ENCODE data around the gene TSPAN14.

Gene TSPAN14

DNA sequence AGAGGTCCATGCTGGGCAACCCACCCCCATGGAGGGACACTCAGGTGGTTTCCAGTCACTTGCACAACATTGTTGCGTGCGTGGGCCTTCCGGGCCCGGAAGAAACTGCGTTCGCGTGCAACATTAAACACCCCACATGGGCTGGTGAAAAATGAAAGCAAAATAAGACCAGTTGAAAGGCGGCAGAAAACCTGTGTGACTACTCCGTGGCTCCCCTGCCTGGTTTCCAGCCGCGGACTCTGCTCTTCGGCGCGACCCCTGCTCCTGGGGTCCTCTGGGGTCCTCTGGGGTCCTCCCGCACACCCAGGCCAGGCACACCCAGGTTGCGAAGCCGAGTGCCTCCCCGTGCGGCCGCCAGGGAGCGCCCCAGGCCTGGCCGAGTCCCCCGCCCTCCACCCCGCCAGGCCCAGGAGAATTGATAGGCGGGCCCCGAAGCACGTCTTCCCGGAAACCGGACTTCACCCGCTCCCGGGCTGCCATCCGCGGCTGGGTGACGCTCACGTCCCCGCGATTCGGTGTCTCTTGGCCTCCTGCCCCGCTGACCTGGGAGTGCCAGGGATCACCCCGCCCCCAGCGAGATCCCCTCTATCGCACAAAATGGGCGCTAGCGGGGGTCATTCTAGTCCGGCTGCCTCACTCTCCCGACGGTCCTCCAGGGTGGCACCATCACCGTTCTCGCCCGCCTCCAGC, 81.7 kb downstream of the TSPAN14 start:
- peak overlapping the region; percentile 75 for H3K4me3 ChIP-seq (ENCODE audit: low read length)
- H3K36me3 ChIP-seq (replicated peaks; ENCODE audit: insufficient read depth, low read length): no peaks in the 10 kb centered on the region
- H3K9me2 ChIP-seq (replicated peaks; ENCODE audit: insufficient read depth, low read length): no peaks in the 10 kb centered on the region
- no peaks in the 10 kb centered on the region for H3K9me3 ChIP-seq (replicated peaks; ENCODE audit: insufficient read depth, low read length)
- no peaks in the 10 kb centered on the region for H3K4me1 ChIP-seq (ENCODE audit: low read length)
- H3K27ac ChIP-seq (ENCODE audit: low read length): no peak overlapping the region
- peak overlapping the region; percentile 100 for H2AFZ ChIP-seq (ENCODE audit: low read length)
- H3K27me3 ChIP-seq (replicated peaks; ENCODE audit: insufficient read depth, low read length): no peaks in the 10 kb centered on the region
- TF ChIP-seq, protein P1, sequence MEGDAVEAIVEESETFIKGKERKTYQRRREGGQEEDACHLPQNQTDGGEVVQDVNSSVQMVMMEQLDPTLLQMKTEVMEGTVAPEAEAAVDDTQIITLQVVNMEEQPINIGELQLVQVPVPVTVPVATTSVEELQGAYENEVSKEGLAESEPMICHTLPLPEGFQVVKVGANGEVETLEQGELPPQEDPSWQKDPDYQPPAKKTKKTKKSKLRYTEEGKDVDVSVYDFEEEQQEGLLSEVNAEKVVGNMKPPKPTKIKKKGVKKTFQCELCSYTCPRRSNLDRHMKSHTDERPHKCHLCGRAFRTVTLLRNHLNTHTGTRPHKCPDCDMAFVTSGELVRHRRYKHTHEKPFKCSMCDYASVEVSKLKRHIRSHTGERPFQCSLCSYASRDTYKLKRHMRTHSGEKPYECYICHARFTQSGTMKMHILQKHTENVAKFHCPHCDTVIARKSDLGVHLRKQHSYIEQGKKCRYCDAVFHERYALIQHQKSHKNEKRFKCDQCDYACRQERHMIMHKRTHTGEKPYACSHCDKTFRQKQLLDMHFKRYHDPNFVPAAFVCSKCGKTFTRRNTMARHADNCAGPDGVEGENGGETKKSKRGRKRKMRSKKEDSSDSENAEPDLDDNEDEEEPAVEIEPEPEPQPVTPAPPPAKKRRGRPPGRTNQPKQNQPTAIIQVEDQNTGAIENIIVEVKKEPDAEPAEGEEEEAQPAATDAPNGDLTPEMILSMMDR (IDR thresholded peaks at IDR 0.05; ENCODE audit: low read length): peak; percentile 81
- no peak for TF ChIP-seq EZH2phosphoT487 (IDR thresholded peaks at IDR 0.05; ENCODE audit: low read length)
- peak; percentile 77 for DNase-seq
- no peaks in the 10 kb centered on the region for H3K79me2 ChIP-seq (ENCODE audit: low read length)
- H4K20me1 ChIP-seq (ENCODE audit: insufficient read depth, low read length): no peaks in the 10 kb centered on the region
- no peaks in the 10 kb centered on the region for H3F3A ChIP-seq (ENCODE audit: insufficient read depth, low read length)
- peak overlapping the region; percentile 99 for H3K4me2 ChIP-seq (ENCODE audit: low read depth, low read length)
- H3K9ac ChIP-seq (ENCODE audit: low read length): peak overlapping the region; percentile 66

DNA sequence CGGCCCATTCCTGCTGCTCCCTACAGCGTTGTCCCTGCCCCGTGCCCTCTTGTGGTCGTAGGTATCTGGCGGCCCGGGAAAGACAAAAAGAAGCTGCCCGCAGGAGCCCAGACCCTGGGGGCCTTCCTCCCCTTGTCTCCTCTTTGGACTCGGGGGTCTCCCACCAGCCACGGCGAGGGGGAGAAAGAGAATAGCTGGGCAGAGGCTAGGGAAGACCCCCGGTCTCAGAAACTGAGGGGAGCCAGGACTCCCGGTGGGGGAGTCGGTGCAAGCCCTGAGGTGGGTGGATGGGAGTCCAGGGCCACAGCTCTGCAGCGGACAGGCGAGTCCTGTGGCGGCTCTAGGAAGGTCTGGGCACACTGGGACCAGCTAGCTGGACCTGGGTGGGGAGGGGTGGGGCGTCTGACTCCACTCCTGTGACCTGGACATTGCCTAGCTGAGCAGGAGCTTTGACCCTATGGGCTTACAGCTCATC, 82.3 kb downstream of the TSPAN14 start:
- Histone ChIP-seq H2AFZ (ENCODE audit: low read length) (peak overlapping the region; percentile 100), H4K20me1 (ENCODE audit: insufficient read depth, low read length) (no peaks in the 10 kb centered on the region), H3K4me3 (ENCODE audit: low read length) (peak overlapping the region; percentile 75), H3K79me2 (ENCODE audit: low read length) (no peaks in the 10 kb centered on the region), H3K9me2 (replicated peaks; ENCODE audit: insufficient read depth, low read length) (no peaks in the 10 kb centered on the region), H3F3A (ENCODE audit: insufficient read depth, low read length) (no peaks in the 10 kb centered on the region), H3K9ac (ENCODE audit: low read length) (peak overlapping the region; percentile 66), H3K9me3 (replicated peaks; ENCODE audit: insufficient read depth, low read length) (no peaks in the 10 kb centered on the region), H3K4me2 (ENCODE audit: low read depth, low read length) (peak overlapping the region; percentile 99), H3K36me3 (replicated peaks; ENCODE audit: insufficient read depth, low read length) (no peaks in the 10 kb centered on the region), H3K27me3 (replicated peaks; ENCODE audit: insufficient read depth, low read length) (no peaks in the 10 kb centered on the region), H3K4me1 (ENCODE audit: low read length) (no peaks in the 10 kb centered on the region), H3K27ac (ENCODE audit: low read length) (no peak overlapping the region)
- TF ChIP-seq EZH2phosphoT487 (IDR thresholded peaks at IDR 0.05; ENCODE audit: low read length): no peak
- TF ChIP-seq, protein P1 (IDR thresholded peaks at IDR 0.05; ENCODE audit: low read length): no peak
- TF ChIP-seq EZH2 (optimal IDR thresholded peaks at IDR 0.05; ENCODE audit: low read depth, low read length): no peak
- DNase-seq: no peak

DNA sequence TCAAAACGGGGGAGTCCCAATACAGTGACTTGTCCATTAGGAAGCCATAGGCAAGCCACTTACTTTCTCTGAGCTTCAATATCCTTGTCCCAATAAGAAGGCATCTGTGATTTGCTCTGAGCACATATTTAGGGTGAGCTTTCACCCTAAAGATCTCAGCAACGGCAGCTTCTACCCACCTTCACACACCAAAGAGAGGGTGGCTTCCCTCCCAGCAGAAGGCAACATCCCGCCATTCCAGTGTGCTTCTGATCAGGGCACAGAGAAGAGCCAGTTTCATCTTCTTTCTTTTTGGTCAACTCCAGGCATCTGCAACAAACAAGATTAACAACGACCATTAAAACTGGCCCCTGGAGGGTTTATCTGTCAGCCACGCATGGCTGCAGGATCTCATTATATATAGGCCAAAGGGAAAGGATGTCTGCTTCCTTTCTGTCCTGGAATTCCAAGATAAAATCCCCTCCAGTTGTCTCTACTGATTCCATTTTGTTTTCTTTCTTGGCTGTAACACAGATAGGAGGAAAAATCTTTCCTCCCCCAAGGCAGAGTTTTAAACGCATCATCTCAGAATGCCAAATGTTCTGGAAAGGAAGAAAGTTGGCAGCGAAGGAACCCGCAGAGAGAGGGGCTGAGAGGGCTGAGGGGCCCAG, 83.1 kb downstream of the TSPAN14 start:
- no peaks in the 10 kb centered on the region for H3K9me3 ChIP-seq (replicated peaks; ENCODE audit: insufficient read depth, low read length)
- TF ChIP-seq EZH2phosphoT487 (IDR thresholded peaks at IDR 0.05; ENCODE audit: low read length): no peak
- TF ChIP-seq, protein P1 (IDR thresholded peaks at IDR 0.05; ENCODE audit: low read length): no peak
- TF ChIP-seq EZH2 (optimal IDR thresholded peaks at IDR 0.05; ENCODE audit: low read depth, low read length): no peak
- H4K20me1 ChIP-seq (ENCODE audit: insufficient read depth, low read length): no peaks in the 10 kb centered on the region
- no peaks in the 10 kb centered on the region for H3K36me3 ChIP-seq (replicated peaks; ENCODE audit: insufficient read depth, low read length)
- no peaks in the 10 kb centered on the region for H3K27me3 ChIP-seq (replicated peaks; ENCODE audit: insufficient read depth, low read length)
- DNase-seq: no peak
- no peak overlapping the region for H3K4me3 ChIP-seq (ENCODE audit: low read length)
- no peaks in the 10 kb centered on the region for H3K4me1 ChIP-seq (ENCODE audit: low read length)
- no peak overlapping the region for H3K9ac ChIP-seq (ENCODE audit: low read length)
- H3K79me2 ChIP-seq (ENCODE audit: low read length): no peaks in the 10 kb centered on the region
- H3F3A ChIP-seq (ENCODE audit: insufficient read depth, low read length): no peaks in the 10 kb centered on the region
- H3K27ac ChIP-seq (ENCODE audit: low read length): no peak overlapping the region
- no peak overlapping the region for H2AFZ ChIP-seq (ENCODE audit: low read length)
- H3K9me2 ChIP-seq (replicated peaks; ENCODE audit: insufficient read depth, low read length): no peaks in the 10 kb centered on the region
- H3K4me2 ChIP-seq (ENCODE audit: low read depth, low read length): no peak overlapping the region

All from MM.1S (cell line).